Stimulated activated CD8-positive, alpha-beta memory T cell treated with anti-CD3 and anti-CD28 coated beads, Interleukin-2, amount 100 ng/mL, for 48 hours (primary cell): ENCODE measurements around the gene CADM1.

Experiments
- DNase-seq, 2 donors: peaks; one replicate each; pipeline ENCODE4 v3.0.0-alpha.2; 2020; ENCODE audit warnings: low read depth in 2 of 2

The CADM1 gene

DNA sequence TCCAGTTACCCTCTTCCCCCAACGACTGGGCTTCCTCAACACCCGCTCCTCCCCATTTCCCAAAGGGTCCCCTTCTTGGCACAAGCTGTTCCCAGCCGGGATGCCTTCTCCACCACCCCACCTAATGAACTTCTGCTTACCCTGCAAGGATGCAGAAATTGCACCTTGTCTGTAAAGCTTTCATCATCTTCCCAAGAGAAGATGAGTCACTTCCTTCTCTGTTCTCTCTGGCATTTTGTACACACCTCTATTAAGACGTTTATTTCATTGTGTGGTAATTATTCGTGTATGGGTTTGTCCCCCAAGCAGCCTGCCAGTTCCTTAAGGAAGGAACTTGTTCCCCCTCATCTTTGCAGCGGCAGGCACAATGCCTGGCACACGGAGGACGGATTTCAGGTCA is 351.1 kb downstream of the CADM1 start:
- no peak for DNase-seq

DNA sequence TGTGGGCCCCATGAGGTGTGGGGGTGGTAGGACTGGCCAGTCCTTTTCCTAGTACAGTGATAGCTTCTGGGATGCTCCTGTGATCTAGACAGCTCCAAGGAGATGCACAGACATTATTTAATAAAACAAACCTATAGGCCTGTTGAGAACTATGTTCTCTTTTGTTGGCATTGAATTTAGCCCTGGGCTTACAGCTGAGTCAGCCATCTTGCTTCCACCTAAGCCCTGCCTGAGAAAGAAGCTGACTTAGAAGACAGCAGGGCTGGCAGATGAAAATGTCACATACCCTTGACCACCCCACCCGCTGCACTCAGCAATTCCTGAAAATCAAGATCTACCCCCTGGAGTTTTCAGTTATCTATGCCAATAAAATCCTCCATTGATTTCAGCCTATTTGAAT is 353.2 kb downstream of the CADM1 start:
- DNase-seq: no peak

DNA sequence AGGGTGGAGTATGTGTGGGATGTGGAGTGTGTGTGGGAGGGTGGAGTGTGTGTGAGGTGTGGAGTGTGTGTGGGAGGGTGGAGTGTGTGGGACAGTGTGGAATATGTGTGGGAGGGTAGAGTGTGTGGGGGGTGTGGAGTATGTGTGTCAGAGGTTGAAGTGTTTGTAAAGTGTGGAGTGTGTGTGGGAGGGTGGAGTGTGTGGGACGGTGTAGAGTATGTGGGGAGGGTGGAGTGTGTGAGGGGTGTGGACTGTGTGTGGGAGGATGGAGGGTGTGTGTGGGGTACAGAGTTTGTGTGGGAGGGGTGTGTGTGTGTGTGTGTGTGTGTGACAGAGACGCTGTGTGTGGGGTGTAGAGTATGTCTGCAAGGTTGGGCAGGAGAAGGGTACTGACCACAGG is 355.5 kb downstream of the CADM1 start:
- no peak for DNase-seq

DNA sequence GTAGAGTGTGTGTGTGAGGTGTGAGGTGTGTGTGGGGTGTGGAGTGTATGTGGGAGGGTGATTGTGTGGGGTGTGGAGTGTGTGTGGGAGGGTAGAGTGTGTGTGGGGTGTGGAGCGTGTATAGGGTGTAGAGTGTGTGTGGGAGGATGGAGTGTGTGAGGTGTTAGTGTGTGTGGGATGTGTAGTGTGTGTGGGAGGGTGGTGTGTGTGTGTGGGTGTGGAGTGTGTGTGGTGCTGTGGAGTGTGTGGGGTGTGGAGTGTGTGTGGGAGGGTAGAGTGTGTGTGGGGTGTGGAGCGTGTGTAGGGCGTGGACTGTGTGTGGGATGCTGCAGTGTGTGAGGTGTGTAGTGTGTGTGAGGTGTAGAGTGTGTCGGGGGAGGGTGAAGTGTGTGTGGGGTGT is 356.1 kb downstream of the CADM1 start:
- no peak for DNase-seq

DNA sequence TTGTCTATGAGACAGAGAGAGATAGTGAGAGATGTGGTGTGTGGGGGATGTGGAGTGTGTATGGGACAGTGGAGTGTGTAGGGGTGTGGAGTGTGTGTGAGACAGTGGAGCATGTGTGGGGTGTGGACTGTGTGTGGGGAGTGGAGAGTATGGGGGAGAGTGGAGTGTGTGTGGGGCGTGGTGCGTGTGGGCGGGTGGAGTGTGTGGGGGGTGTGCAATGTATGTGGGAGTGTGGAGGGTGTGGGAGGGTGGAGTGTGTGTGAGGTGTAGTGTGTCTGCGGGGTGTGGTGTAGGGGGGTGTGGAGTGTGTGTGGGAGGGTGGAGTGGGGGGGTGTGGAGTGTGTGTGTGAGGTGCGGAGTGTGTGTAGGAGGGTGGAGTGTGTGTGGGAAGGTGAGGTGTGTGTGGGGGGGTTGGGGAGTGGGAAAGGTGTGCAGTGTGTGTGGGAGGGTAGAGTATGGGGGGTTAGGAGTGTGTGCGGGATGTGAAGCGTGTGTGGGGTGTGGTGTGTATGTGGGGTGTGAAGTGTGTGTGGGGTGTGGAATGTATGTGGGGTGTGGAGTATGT is 356.9 kb downstream of the CADM1 start:
- DNase-seq: no peak

DNA sequence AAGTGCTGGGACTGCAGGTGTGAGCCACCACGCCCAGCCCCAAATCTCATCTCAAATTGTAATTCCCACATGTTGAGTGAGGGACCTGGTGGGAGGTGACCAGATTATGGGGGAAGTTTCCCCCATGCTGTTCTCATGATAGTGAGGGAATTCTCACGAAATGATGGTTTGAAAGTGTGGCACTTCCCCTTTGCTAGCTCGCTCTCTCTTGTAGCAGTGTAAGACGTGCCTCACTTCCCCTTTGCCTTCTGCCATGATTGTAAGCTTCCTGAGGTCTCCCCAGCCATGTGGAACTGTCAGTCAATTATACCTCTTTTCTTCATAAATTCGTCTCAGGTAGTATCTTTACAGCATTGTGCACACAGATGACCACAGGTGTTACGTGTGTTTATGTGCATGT is 357.8 kb downstream of the CADM1 start:
- no peak for DNase-seq

DNA sequence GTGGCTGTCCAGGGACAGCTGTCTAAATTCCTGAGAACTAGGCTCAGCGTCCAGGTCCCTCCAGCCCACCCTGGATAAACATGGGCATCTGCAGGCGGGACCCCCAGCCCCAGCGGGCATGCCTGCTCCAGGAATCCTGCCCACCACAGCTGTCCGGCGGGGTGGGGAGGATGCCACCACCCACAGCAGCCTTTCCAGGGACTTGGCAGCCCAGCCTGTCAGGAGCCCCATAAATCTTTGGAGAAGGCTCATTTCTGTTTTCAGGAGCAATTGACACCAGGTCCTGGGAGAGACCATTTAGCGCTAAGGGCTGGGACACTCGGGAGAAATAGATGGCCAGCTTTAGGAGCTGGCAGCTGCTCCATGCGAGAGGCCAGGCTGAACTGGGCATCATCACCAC is 358.9 kb downstream of the CADM1 start:
- no peak for DNase-seq

DNA sequence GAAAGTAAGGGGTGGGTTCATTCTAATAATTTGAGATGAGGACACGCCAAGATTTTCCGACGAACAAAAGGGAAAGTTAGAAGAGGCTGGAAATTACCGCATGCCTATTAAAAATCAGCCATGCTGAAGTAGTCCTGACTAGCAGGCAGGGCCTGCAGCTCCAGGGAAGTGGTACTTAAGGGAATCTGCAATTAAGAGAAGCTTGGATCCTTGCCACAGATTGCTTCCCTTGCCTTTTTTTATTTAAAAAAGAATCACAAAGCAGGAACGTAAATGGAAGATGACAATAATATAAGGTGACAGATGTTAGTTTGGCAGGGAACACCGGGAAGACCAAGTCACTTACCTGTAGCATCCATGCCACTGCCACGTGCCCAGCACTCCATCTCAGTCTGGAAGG is 359.3 kb downstream of the CADM1 start:
- no peak for DNase-seq

DNA sequence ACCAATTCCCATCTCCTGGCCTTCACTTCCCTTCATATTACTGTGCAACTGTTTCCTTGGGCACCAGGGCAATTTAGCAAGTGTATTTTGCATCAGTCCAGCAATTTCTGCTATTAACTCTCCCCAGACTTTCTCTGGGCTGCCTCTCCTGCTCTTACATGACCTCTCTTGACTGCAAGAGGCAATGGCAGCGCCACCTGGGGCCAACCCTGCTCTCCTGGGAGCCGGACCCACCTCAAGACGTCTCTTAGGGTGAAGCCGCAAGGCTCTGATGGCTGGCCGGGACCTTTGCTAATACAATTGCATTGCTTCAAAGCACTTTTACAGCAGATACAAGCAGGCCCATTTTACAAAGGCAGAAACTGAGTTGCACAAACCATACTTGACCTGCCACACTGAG is 360.2 kb downstream of the CADM1 start:
- no peak for DNase-seq

DNA sequence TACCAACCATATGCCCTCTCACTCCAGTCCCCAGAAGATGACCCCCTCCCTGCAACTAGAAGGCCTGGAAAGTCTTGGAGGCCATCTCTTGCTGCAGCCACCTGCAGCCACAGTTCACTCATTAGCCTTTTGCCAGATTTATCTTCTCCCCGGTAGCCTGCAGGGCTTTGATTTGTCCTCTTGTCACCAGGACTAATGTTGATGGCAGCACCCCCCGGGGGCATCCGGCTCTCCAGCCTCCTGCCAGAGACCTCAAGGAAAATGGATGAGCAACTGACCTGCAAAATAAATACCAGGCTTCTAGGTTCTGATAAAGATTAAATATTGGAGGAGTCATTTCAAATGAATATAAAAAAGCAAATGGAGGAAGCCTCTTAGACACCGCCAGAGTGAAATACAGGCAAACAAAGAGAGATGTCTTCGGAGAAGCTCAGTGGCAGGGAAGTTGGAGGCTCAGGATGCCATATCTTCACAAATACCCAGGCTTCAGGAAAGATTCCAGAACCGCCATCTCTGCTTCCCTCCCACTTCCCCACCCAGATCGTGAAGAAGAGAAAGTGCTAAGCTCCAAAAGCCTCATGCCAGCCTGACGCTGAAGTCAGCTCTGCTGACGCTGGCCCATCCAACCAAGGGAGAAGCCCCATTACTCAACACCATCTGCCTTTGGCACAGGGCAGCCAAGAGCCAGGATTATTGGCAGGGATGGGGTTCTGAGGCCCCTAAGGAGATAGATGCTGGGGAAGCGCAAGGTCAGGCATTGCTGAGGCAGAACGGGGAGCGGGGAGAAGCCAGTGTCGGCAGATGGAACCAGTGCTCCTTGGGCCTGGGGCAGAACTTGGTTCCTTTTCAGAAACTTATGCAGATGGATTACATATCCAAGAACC is 362.7 kb downstream of the CADM1 start:
- DNase-seq: no peak

DNA sequence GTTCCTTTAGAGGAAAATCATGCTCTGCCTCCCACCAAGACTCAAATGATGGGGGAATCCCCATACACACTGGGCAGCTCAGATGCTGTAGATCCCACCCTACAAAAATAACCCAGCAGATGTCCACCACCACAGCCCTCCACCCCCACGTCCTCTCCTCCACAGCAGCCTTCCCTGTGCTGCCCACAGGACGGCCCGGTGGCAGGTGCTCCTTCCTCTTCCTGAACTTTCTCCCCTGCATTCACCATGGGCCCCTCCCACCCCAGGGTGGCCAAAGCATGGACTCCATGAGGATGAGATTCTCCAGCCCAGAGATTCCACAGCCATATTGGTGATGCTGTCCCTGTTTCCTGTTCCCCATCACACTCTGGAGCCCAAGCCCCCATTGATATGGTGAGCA is 368.3 kb downstream of the CADM1 start:
- DNase-seq: no peak

DNA sequence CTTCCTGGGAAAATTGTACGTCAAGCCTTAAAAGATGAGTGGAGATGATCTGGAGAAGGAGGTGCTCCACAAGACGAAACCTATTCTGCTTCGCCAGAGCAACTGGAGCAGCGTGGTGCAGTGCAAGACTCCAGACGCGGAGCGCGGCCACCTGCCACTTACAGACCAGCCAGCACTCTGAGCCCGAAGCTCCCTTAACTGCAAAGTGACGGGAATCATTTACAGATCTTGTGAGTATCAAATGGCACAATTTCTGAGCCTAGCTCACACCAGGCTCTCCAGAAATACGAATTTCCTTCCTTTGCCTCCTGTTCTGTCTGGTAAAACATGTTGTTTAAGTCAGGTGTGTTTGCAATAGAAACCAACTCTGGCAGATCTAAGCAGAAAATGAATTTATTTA is 369.3 kb downstream of the CADM1 start:
- no peak for DNase-seq

DNA sequence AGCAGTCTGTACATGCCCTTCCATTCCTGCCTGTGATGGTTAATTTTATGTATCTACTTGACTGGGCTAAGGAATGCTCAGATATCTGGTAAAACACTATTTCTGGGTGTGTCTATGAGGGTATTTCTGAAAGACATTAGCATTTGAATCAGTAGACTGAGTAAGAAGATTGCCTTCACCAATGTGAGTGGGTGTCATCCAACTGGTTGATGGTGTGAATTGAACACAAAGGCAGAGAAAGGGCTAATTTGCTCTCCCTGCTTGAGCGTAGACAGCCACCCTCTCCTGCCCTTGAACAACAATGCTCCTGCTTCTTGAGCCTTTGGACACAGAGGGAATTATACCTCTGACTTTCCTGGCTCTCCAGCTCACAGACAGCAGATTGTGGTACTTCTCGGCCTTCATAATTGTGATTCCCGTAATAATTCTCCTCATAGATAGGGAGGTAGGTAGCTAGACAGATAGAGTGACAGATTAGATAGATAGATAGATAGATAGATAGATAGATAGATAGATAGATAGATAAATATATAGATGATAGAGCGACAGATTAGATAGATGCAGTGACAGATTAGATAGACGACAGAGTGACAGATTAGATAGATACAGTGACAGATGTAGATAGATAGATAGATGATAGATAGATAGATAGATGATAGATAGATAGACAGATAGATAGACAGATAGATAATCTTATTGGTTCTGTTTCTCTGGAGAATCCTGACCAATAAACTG is 370.6 kb downstream of the CADM1 start:
- DNase-seq: no peak

DNA sequence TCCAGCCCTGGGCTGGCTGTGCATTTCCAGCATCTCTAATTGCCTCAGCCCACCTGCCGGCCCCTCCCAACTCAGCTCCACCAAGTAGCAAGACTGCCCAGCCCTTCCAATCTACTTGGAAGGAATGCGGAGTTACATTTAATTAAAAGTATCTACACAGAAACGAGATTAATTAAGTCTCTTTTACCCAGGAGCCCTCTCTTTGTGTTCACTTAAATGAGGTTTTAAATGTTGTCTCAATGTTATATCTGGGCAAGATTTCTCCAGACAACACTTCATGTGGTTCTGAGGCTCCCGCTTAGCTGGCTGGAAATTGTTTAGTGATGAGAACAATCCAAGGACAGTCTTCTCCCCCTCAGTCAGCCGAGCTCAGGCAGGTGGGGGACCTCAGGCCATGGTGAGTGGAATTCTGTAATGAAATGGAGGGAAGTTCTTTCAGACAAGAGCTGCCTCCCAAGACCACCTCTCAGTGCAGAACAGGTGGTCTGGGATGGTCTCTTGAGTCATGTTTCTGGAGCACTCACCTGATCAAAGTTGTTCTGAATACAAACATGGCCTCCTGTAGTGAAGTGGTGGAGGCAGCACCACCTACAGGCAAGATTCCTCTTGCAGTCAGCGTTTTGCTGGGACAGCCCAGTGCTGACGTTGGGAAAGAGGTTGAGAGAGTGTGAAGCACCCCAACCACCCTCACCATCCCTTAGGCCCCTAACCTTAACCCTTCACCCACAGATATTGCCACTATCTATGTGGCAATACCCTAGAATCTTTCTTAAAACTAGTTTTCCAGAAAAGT is 371.6 kb downstream of the CADM1 start:
- no peak for DNase-seq

DNA sequence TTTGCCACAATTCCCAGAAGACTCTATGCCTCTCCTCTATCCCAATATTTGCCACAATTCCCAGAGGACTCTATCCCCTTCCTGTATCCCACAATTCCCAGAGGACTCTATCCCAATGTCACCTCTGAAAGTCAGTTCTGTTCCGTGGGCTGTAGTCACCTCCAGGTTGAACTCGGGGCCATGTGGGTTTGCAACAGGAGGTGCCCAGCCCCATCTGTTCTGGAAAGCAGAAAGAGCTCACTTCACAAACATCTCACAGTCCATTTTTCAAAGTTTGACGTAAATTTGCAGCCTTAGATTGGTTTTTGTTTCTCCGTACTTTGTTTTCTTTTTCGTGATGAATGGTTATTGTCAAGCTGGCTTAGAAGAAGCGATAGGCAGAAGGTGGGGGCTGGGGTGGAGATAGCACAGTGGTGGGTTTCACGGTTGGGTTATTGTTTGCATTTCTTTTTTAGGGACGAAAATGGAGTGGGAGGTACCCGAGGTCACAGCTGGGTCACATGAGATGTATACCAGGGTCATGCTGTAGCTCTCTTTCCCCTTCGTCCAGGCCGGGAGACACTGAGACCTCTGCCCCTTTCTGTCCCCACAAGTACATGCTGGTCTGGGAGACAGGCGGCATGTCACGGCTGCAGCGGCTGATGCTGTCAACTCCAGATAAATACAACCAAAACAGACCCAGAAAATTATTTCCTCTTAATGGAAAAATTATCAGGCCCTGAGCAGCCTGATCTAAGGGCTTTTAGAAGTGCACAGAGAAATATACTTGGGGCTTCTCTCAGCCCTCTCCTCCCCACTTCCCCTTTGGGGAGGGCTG is 374.5 kb downstream of the CADM1 start:
- no peak for DNase-seq

DNA sequence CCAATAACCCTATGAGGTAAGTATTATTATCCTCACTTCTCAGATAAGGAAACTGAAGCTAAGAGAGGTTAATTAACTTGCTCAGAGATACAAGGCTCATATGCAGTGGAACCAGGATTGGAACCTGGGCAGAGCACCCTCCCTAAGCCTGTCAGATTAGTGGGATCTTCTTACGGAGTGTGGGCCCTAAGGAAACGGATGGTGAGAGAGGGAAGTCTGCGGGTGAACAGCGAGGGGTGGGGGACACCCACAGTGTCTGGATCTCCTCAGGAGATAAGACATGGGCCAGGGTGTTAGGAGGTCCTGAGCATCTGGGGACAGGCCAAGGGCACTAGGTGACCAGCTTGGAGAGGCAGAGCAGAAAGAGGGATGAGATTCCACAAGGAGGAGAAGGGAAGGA is 376.0 kb downstream of the CADM1 start:
- DNase-seq: no peak

DNA sequence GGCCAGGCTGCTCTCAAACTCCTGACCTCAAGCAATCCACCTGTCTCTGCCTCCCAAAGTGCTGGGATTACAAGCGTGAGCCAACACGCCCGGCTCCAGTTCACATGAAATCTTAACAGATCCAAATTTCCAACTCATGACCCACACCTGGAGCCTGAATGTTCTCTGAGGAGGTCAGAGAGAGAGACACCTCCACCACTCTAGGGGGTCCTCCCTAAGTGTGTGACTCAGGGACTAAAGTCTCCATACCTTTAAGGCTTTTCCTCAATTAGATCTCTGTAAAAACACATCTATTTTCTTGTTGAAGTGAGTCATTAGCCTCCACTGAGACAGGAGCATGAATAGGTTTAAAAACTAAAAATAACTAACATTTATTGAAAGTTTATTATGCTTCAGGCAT is 376.4 kb downstream of the CADM1 start:
- no peak for DNase-seq

DNA sequence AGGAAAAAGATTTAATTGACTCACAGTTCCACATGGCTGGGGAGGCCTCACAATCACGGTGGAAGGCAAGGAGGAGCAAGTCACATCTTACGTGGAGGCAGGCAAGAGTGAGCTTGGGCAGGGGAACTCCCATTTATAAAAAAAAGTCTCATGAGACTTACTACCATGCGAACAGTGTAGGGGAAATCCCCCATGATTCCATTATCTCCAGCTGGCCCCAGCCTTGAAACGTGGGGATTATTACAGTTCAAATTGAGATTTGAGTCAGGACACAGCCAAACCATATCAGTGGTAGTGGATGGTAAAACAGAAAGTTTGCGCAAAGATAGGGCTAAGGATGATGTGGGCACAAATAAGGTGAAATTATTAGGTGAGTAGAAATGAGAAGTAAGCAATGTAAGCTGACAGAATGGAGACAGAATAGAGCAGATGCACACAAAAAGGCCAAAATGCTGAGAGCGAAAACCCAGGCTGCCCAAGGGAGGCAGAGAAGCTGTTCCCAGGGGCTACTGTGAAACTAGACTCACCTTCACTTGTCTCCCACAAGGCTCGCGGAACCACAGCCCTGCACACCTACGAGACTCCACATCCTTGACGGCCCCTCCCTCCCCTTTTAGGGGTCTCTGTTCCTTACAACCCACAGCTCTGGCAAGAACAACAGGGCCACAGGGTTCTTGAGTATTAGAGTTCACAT is 377.6 kb downstream of the CADM1 start:
- DNase-seq: no peak

DNA sequence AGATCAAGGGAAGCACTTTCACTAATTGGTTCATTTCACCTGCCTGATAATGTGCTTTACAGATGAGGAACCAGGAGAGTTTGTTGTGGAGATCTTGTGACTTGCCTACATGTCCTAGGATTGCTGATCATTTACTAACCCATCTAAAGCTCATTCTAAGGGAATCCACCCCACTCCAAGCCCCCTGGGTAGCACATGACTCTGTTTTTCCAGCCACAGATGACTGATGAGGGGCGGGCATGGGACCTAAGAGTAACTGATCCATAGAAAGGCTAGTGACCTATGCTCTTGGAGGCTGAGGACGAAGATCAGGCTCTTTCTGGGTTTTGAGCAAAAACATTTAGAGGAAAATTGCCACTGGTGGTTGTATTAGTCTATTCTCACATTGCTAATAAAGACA is 378.1 kb downstream of the CADM1 start:
- DNase-seq: no peak

DNA sequence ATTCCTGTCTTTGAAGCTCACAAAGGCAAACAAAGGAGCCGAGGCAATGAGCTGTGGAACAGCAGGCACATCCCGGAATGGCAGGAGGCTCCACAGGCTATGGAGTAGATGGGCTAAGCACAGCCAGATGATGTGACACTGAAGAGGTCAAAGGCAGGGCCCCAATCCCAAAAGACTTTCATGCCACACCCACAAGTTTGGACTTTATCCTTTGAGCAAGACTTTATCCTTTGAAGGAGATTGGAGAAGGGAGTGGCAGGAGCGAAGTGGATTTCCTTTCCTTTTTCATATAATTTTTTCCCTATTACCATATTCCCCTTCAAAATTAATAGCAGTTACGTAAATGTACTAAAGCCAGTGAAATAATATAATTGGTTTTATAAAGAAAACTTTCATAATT is 379.4 kb downstream of the CADM1 start:
- no peak for DNase-seq

DNA sequence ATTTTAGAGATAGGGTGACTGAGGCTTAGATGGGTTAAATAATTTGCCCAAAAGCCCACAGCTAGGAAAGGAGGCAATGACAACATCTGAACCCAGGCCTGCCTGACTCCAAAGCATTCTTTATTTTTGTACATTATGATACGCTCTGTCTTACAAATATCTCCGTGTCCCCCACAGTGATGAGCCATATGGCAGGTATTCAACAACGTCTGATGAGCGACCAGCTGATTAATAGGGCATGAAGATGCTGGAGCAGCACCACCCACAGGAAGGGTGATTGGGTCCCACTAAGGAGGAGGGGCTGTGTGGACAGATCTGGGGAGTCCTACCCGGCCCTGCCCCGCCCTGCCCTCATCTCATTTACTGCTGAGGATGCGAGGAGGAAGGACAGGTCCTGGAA is 380.6 kb downstream of the CADM1 start:
- DNase-seq: no peak
